Measurements from ENCODE around the gene DGKZ. TPM values are rescaled to one million over a fixed set of nuclear protein-coding genes. Genes with fewer than 3 reads are reported as not detected.
A peak's percentile ranks its signal among the peaks of the same experiment; 100 is the strongest.

DGKZ gene
- total RNA-seq, 1 donor from 2014 or later: 123 TPM

- no peaks in the 10 kb centered on the region for H3K27me3 ChIP-seq
- H3K4me3 ChIP-seq: no peak overlapping the region
- no peak for TF ChIP-seq CTCF (IDR thresholded peaks at IDR 0.05)
- intact Hi-C loops (cut with DNase I): no loop called here
- no peaks in the 10 kb centered on the region for H3K9me3 ChIP-seq
- DNase-seq (ENCODE audit: low spot score in 2 of 2): peak in 1 of 2 donors; percentile 15
- H3K36me3 ChIP-seq: peaks cover 45 to 51% of the 10 kb centered on the region in 2 donors
- no peaks in the 10 kb centered on the region for H3K4me1 ChIP-seq
- H3K27ac ChIP-seq: no peak overlapping the region
Measured at GRCh38 chr11:46414879-46415278, 67.6 kb downstream of the DGKZ start.

- Histone ChIP-seq H3K27ac (no peak overlapping the region), H3K9me3 (no peaks in the 10 kb centered on the region), H3K27me3 (no peaks in the 10 kb centered on the region), H3K36me3 (peaks cover 51 to 62% of the 10 kb centered on the region in 2 donors), H3K4me3 (no peak overlapping the region), H3K4me1 (no peaks in the 10 kb centered on the region)
- TF ChIP-seq CTCF (IDR thresholded peaks at IDR 0.05): no peak
- intact Hi-C loops (cut with DNase I): no loop called here
- peak in 1 of 2 donors; percentile 40 for DNase-seq (ENCODE audit: low spot score in 2 of 2)
Measured at GRCh38 chr11:46417711-46418110, 70.4 kb downstream of the DGKZ start.

GRCh38 chr11:46418751-46419150 is 71.5 kb downstream of the DGKZ start:
- intact Hi-C loops (cut with DNase I): no loop called here
- Histone ChIP-seq H3K36me3 (peaks cover 49 to 55% of the 10 kb centered on the region in 2 donors), H3K4me1 (no peaks in the 10 kb centered on the region), H3K4me3 (no peak overlapping the region), H3K27ac (no peak overlapping the region), H3K27me3 (no peaks in the 10 kb centered on the region), H3K9me3 (no peaks in the 10 kb centered on the region)
- no peak for DNase-seq (ENCODE audit: low spot score in 2 of 2)
- TF ChIP-seq CTCF (IDR thresholded peaks at IDR 0.05): no peak

- H3K4me1 ChIP-seq: no peaks in the 10 kb centered on the region
- intact Hi-C loops (cut with DNase I): no loop called here
Measured at GRCh38 chr11:46420513-46420912, 73.2 kb downstream of the DGKZ start.

GRCh38 chr11:46421257-46421880 is 74.1 kb downstream of the DGKZ start:
- intact Hi-C loops (cut with DNase I): no loop called here
- Histone ChIP-seq H3K27me3 (no peaks in the 10 kb centered on the region), H3K9me3 (no peaks in the 10 kb centered on the region), H3K4me3 (no peak overlapping the region), H3K27ac (no peak overlapping the region), H3K4me1 (no peaks in the 10 kb centered on the region), H3K36me3 (peaks cover 25 to 29% of the 10 kb centered on the region in 2 donors)
- TF ChIP-seq CTCF (IDR thresholded peaks at IDR 0.05): no peak
- DNase-seq (ENCODE audit: low spot score in 2 of 2): no peak

More at GRCh38 chr11:46420513-46420912, 73.2 kb downstream of the DGKZ start:
- Histone ChIP-seq H3K36me3 (peaks cover 33 to 38% of the 10 kb centered on the region in 2 donors), H3K27ac (no peak overlapping the region), H3K27me3 (no peaks in the 10 kb centered on the region), H3K4me3 (no peak overlapping the region), H3K9me3 (no peaks in the 10 kb centered on the region)
- DNase-seq (ENCODE audit: low spot score in 2 of 2): no peak
- TF ChIP-seq CTCF (IDR thresholded peaks at IDR 0.05): no peak
